OCI-LY3 (cell line): ENCODE data around the gene CHRM1.
A peak's percentile ranks its signal among the peaks of the same experiment; 100 is the strongest.

Experiments used
- CTCF ChIP-seq: fragments of 200-600, 300-600 bp; sonication (generic); IDR thresholded peaks from 2 replicates; pipeline ENCODE4 v1.5.1; 2014; ENCODE audit warnings: antibody characterized with exemption, low read length, low read depth
- EZH2phosphoT487 ChIP-seq: fragments of 200-600 bp; shearing (Covaris generic); IDR thresholded peaks from 2 replicates; pipeline ENCODE4 v1.6.1; 2018; ENCODE audit warnings: antibody characterized with exemption, mixed run types, low read depth

- peak; percentile 74 for TF ChIP-seq CTCF
- no peak for TF ChIP-seq EZH2phosphoT487
These were observed 11.9 kb downstream of the CHRM1 start for GRCh38 chr11:62909107-62909894.
